ENCODE results near the gene CBX8. TPM values are rescaled to one million over a fixed set of nuclear protein-coding genes. Genes with fewer than 3 reads are reported as not detected.

The CBX8 gene
- total RNA-seq, 2 experiments from 2014 or later = 7.0 to 9.4 TPM

GRCh38 chr17:79745641-79746105 is 51.2 kb downstream of the CBX8 start:
- Mint-ChIP-seq H3K4me1 (ENCODE audit: low read depth) (peaks cover 16% of the 10 kb centered on the region), H3K4me3 (no peak overlapping the region), H3K27ac (no peak overlapping the region), H3K27me3 (peaks cover 30% of the 10 kb centered on the region), H3K36me3 (ENCODE audit: low read depth) (no peaks in the 10 kb centered on the region), H3K9me3 (no peaks in the 10 kb centered on the region)
- ChIA-PET POLR2A (interaction anchor here (1.2 to 1.9 kb wide), 4 partner anchors 50 to 146 kb away, joined by 3 to 4 read pairs (median 4); no protein-coding TSS in a partner anchor), CTCF (interaction anchor here (0.6 to 2.5 kb wide), 27 partner anchors 11 to 254 kb away, joined by 3 to 19 read pairs (median 3); partner anchors contain the start of genes CBX4 and CBX8)
- intact Hi-C loops (cut with micrococcal nuclease) = loop anchor here (10.0 kb wide), 2 partner anchors 99 to 249 kb away; no protein-coding TSS in a partner anchor
- TF ChIP-seq CTCF (IDR thresholded peaks at IDR 0.05) = no peak
- DNase-seq = no peak
- no peak for ATAC-seq

GRCh38 chr17:79743614-79744013 is 53.3 kb downstream of the CBX8 start:
- Mint-ChIP-seq H3K36me3 (ENCODE audit: low read depth) (no peaks in the 10 kb centered on the region), H3K27ac (no peak overlapping the region), H3K4me3 (no peak overlapping the region), H3K9me3 (no peaks in the 10 kb centered on the region), H3K27me3 (peaks cover 37% of the 10 kb centered on the region), H3K4me1 (ENCODE audit: low read depth) (peaks cover 19% of the 10 kb centered on the region)
- ChIA-PET CTCF (interaction anchor here (0.6 to 3.7 kb wide), 3 partner anchors 8 to 265 kb away, joined by 3 to 15 read pairs (median 6); no protein-coding TSS in a partner anchor), POLR2A (interaction anchor here (0.9 kb wide), 1 partner anchor 71 kb away, joined by 3 read pairs; no protein-coding TSS in a partner anchor)
- ATAC-seq (no peak), DNase-seq (no peak)
- TF ChIP-seq CTCF (IDR thresholded peaks at IDR 0.05) = no peak
- intact Hi-C loops (cut with micrococcal nuclease) = loop anchor here (10.0 kb wide), 2 partner anchors 101 to 251 kb away; no protein-coding TSS in a partner anchor

DNA sequence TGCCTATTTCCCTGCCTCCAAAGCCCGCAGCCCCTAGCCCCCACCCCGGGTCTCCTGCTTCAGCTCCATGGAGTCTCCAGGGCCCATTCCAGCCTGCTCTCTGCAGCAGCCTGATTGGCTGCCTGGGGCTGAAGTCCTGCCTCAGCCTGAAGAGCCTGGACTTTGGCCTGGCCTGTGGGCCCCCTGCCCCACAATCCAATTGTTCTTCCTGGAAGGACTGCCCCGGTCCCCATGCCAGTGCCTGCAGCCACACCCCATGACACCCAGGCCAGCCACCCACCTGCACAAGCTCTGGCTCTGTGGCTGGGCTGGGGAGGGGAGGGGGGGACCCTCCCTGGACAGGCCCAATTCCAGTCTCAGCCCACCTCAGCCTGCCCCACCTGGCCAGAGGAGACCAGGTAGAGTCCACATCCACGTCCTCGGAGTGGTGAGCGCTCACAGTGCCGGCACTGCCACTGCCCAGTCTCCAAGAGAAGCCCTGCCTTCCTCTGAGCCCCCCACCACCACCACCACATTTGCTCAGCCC is 53.9 kb downstream of the CBX8 start:
- no peak overlapping the region for H3K4me3 Mint-ChIP-seq
- intact Hi-C loops (cut with micrococcal nuclease) = loop anchor here (10.0 kb wide), 2 partner anchors 102 to 252 kb away; no protein-coding TSS in a partner anchor
- TF ChIP-seq CTCF (IDR thresholded peaks at IDR 0.05) = no peak
- CTCF ChIA-PET = interaction anchor here (1.0 to 3.7 kb wide), 4 partner anchors 9 to 266 kb away, joined by 3 to 15 read pairs (median 6); no protein-coding TSS in a partner anchor
- no peak overlapping the region for H3K27ac Mint-ChIP-seq
- H3K36me3 Mint-ChIP-seq (ENCODE audit: low read depth) = no peaks in the 10 kb centered on the region
- no peaks in the 10 kb centered on the region for H3K9me3 Mint-ChIP-seq
- ATAC-seq = no peak
- POLR2A ChIA-PET = no interaction called here
- DNase-seq = no peak
- peaks cover 19% of the 10 kb centered on the region for H3K4me1 Mint-ChIP-seq (ENCODE audit: low read depth)
- peaks cover 35% of the 10 kb centered on the region for H3K27me3 Mint-ChIP-seq

GRCh38 chr17:79742589-79742918 is 54.3 kb downstream of the CBX8 start:
- Mint-ChIP-seq H3K36me3 (ENCODE audit: low read depth) (no peaks in the 10 kb centered on the region), H3K27me3 (peaks cover 31% of the 10 kb centered on the region), H3K9me3 (no peaks in the 10 kb centered on the region), H3K4me1 (ENCODE audit: low read depth) (peaks cover 15% of the 10 kb centered on the region), H3K27ac (no peak overlapping the region), H3K4me3 (no peak overlapping the region)
- ChIA-PET POLR2A (no interaction called here), CTCF (interaction anchor here (0.6 to 3.7 kb wide), 19 partner anchors 10 to 251 kb away, joined by 3 to 18 read pairs (median 4); partner anchors contain the start of genes CBX8 and ENPP7)
- DNase-seq (no peak), ATAC-seq (no peak)
- intact Hi-C loops (cut with micrococcal nuclease) = loop anchor here (10.0 kb wide), 2 partner anchors 102 to 252 kb away; no protein-coding TSS in a partner anchor
- no peak for TF ChIP-seq CTCF (IDR thresholded peaks at IDR 0.05)

Other genes starting within 250 kb of the CBX8 start
- gene RBFOX3, start 186.0 kb downstream of the CBX8 start, total RNA-seq = not detected
- under 1 TPM in 1 of 2 experiments, not detected in 1; 0.16 TPM for gene ENPP7, start 66.1 kb downstream of the CBX8 start, total RNA-seq
- gene CBX2, start 18.9 kb downstream of the CBX8 start, total RNA-seq = 1 to 10 TPM; 8.0 to 9.7 TPM
- gene CBX4, start 42.4 kb upstream of the CBX8 start, total RNA-seq = 10 to 100 TPM; 23.9 to 28.0 TPM
- 10 to 100 TPM in 1 of 2 experiments, 1 to 10 TPM in 1; 9.6 to 12.0 TPM for gene TBC1D16, start 238.8 kb upstream of the CBX8 start, total RNA-seq
- gene CCDC40, start 239.6 kb upstream of the CBX8 start, total RNA-seq = under 1 TPM; 0.54 to 0.79 TPM